Myocyte (in vitro differentiated cells): ENCODE measurements around the gene OR5K3. TPM values are rescaled to one million over a fixed set of nuclear protein-coding genes. Genes with fewer than 3 reads are reported as not detected.

Experiments used
- DNase-seq: peaks from one replicate; pipeline ENCODE4 v3.0.0-alpha.2; 2012; ENCODE audit warnings: low read depth
- total RNA-seq: library from RNA; depleted of rRNA; stranded (reverse); fragments of >200 nt; gene quantifications from 2 replicates; pipeline ENCODE4 v1.2.3, GENCODE V29; 2014

OR5K3 gene
- total RNA-seq, 1 donor from 2014 or later = not detected

- no peak for DNase-seq
Measured at GRCh38 chr3:98433764-98434163, 43.3 kb downstream of the OR5K3 start.

DNA sequence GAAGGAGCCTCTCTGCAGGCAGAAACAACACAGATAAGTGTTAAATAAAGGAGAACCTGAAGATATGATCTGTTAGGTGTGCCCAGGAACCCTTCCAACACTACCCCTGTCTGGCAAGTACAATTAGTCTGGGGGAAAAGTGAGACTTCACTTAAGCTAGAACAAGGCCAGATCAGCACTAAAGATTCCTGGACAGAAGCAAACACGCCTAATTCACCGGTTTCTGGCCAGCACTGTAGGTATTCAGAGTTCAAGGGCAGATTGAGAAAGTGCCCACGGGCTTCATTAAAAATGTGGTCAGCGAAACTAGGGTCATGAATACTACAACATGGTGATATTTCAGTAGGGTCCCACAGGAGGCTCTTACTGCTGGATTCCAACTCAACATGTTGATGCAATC is 43.9 kb downstream of the OR5K3 start:
- DNase-seq = no peak

- DNase-seq = no peak
Measured at GRCh38 chr3:98440283-98440682, 49.8 kb downstream of the OR5K3 start.

Other genes with a start within 250 kb of the OR5K3 start
- gene OR5H14, start 243.2 kb upstream of the OR5K3 start, total RNA-seq = not detected in 2 replicates
- not detected in 2 replicates for gene OR5H15, start 224.0 kb upstream of the OR5K3 start, total RNA-seq
- not detected in 2 replicates for gene OR5H6, start 126.4 kb upstream of the OR5K3 start, total RNA-seq
- gene OR5H2, start 108.2 kb upstream of the OR5K3 start, total RNA-seq = not detected in 2 replicates
- not detected in 2 replicates for gene OR5K4, start 36.8 kb upstream of the OR5K3 start, total RNA-seq
- not detected in 2 replicates for gene OR5K1, start 72.5 kb downstream of the OR5K3 start, total RNA-seq
- not detected in 2 replicates for gene OR5K2, start 107.0 kb downstream of the OR5K3 start, total RNA-seq
- 54.4 and 57.1 TPM in 2 replicates for gene CLDND1, start 132.2 kb downstream of the OR5K3 start, total RNA-seq
- gene GPR15, start 141.3 kb downstream of the OR5K3 start, total RNA-seq = not detected in 2 replicates
- 18.2 and 19.1 TPM in 2 replicates for gene CPOX, start 202.9 kb downstream of the OR5K3 start, total RNA-seq